HL-60/S4 treated with retinoic acid at 250 ng/mL for 4 days and 3 days (cell line): ENCODE measurements around the gene DLEC1.

ENCODE experiments used
- in situ Hi-C: fragments of 300-500 bp; cut with MboI; formaldehyde crosslinking; loops from 2 replicates; pipeline ENCODE4 v1.7.0; 2022; ENCODE audit warnings: low sequenced_read_pairs

Gene DLEC1

GRCh38 chr3:38039101-38039898, at the start of gene DLEC1:
Gene DLEC1 (plus strand): TSS chr3:38039208. CDS start chr3:38039226, 18 bp downstream.
- in situ Hi-C loops: no loop called here

- in situ Hi-C loops: no loop called here
These were observed 49.1 kb upstream of the DLEC1 start for GRCh38 chr3:37989821-37990480.

GRCh38 chr3:37990527-37990926, 48.5 kb upstream of the DLEC1 start, which contains the start of gene VILL:
Gene VILL (plus strand): TSS chr3:37990786. CDS start chr3:37993673, 2,887 bp downstream.
- in situ Hi-C loops: no loop called here

- in situ Hi-C loops: no loop called here
These were observed 47.9 kb upstream of the DLEC1 start for GRCh38 chr3:37991109-37991508.

GRCh38 chr3:37991823-37992222, 47.2 kb upstream of the DLEC1 start:
- in situ Hi-C loops: no loop called here

GRCh38 chr3:37992271-37993066, 46.5 kb upstream of the DLEC1 start:
- in situ Hi-C loops: no loop called here

- in situ Hi-C loops: no loop called here
These were observed 45.9 kb upstream of the DLEC1 start for GRCh38 chr3:37993067-37993455.

GRCh38 chr3:37993460-37993819, 45.6 kb upstream of the DLEC1 start:
- in situ Hi-C loops: no loop called here

- in situ Hi-C loops: no loop called here
These were observed 45.0 kb upstream of the DLEC1 start for GRCh38 chr3:37993820-37994638.

- in situ Hi-C loops: no loop called here
These were observed 44.4 kb upstream of the DLEC1 start for GRCh38 chr3:37994639-37994972.

GRCh38 chr3:37995652-37996641, 43.1 kb upstream of the DLEC1 start:
- in situ Hi-C loops: no loop called here

GRCh38 chr3:37996785-37997301, 42.2 kb upstream of the DLEC1 start:
- in situ Hi-C loops: no loop called here

- in situ Hi-C loops: no loop called here
These were observed 41.7 kb upstream of the DLEC1 start for GRCh38 chr3:37997342-37997741.

GRCh38 chr3:37997791-37998370, 41.1 kb upstream of the DLEC1 start:
- in situ Hi-C loops: no loop called here

- in situ Hi-C loops: no loop called here
These were observed 39.2 kb upstream of the DLEC1 start for GRCh38 chr3:37999836-38000235.

- in situ Hi-C loops: no loop called here
These were observed 38.6 kb upstream of the DLEC1 start for GRCh38 chr3:38000242-38000916.

- in situ Hi-C loops: no loop called here
These were observed 38.0 kb upstream of the DLEC1 start for GRCh38 chr3:38000965-38001455.

GRCh38 chr3:38001456-38002081, 37.4 kb upstream of the DLEC1 start:
- in situ Hi-C loops: no loop called here
